ENCODE data around the gene SNTG2.

SNTG2 gene

GRCh38 chr2:1297372-1298159, 346.9 kb downstream of the SNTG2 start:
- no peak for DNase-seq

GRCh38 chr2:1299043-1299442, 348.4 kb downstream of the SNTG2 start:
- no peak for DNase-seq

- no peak for DNase-seq
Measured at GRCh38 chr2:1300284-1300683, 349.6 kb downstream of the SNTG2 start.

- DNase-seq: no peak
Measured at GRCh38 chr2:1301056-1301455, 350.4 kb downstream of the SNTG2 start.

GRCh38 chr2:1305342-1306013, 354.8 kb downstream of the SNTG2 start:
- DNase-seq: no peak

GRCh38 chr2:1306014-1306686, 355.5 kb downstream of the SNTG2 start:
- no peak for DNase-seq

- DNase-seq: no peak
Measured at GRCh38 chr2:1306687-1307516, 356.3 kb downstream of the SNTG2 start.

- DNase-seq: no peak
Measured at GRCh38 chr2:1307670-1308069, 357.0 kb downstream of the SNTG2 start.

GRCh38 chr2:1308678-1309077, 358.0 kb downstream of the SNTG2 start:
- DNase-seq: no peak

GRCh38 chr2:1309507-1309906, 358.9 kb downstream of the SNTG2 start:
- DNase-seq: no peak

- DNase-seq: no peak
Measured at GRCh38 chr2:1310202-1310601, 359.6 kb downstream of the SNTG2 start.

GRCh38 chr2:1310866-1311265, 360.2 kb downstream of the SNTG2 start:
- no peak for DNase-seq

- DNase-seq: no peak
Measured at GRCh38 chr2:1313240-1313924, 362.7 kb downstream of the SNTG2 start.

- DNase-seq: no peak
Measured at GRCh38 chr2:1314254-1314653, 363.6 kb downstream of the SNTG2 start.

GRCh38 chr2:1318366-1319009, 367.8 kb downstream of the SNTG2 start:
- DNase-seq: no peak

- no peak for DNase-seq
Measured at GRCh38 chr2:1319393-1319792, 368.7 kb downstream of the SNTG2 start.

GRCh38 chr2:1321321-1321720, 370.7 kb downstream of the SNTG2 start:
- DNase-seq: no peak

- DNase-seq: no peak
Measured at GRCh38 chr2:1324884-1325283, 374.2 kb downstream of the SNTG2 start.

- no peak for DNase-seq
Measured at GRCh38 chr2:1328684-1329083, 378.0 kb downstream of the SNTG2 start.

GRCh38 chr2:1339388-1340140, 388.9 kb downstream of the SNTG2 start:
- DNase-seq: no peak

- no peak for DNase-seq
Measured at GRCh38 chr2:1340141-1340512, 389.5 kb downstream of the SNTG2 start.
